H1 (cell line): Measurements from ENCODE around the gene PROSER3. TPM values are rescaled to one million over a fixed set of nuclear protein-coding genes. Genes with fewer than 3 reads are reported as not detected.

Experiments used
- CTCF ChIA-PET: fragments of 300-600 bp; sonication (Branson Sonifier 250); formaldehyde crosslinking; loops from one replicate; lab custom pipeline; 2021; ENCODE audit not compliant: partially characterized antibody; lab: Charles Lee
- POLR2A ChIA-PET: fragments of 300-600 bp; sonication (Branson Sonifier 250); formaldehyde crosslinking; loops from one replicate; lab custom pipeline; 2021; ENCODE audit warnings: inconsistent platforms; ENCODE audit not compliant: partially characterized antibody; lab: Charles Lee
- DNase-seq, 2 experiments: peaks; one replicate each; pipeline versions ENCODE4 v3.0.0 to v3.0.0-alpha.2; 2010 to 2022; ENCODE audit warnings: low spot score in 2 of 2, low read depth in 1 of 2, mixed read lengths in 1 of 2
- FAIRE-seq: peaks from 2 replicates; lab custom pipeline; 2011; peaks lifted over from hg19 to GRCh38; lab: Jason Lieb, UNC
- H2AFZ ChIP-seq: 2 replicates; pipeline ENCODE4 v1.8.1; 2012; ENCODE audit warnings: low read length, inconsistent platforms
- H2AK5ac ChIP-seq: 2 replicates; pipeline ENCODE4 v1.6.1; 2013; ENCODE audit warnings: low read depth, low read length
- H2BK120ac ChIP-seq: replicated peaks from 2 replicates; pipeline ENCODE3; 2013; ENCODE audit warnings: low read depth, low read length, inconsistent platforms
- H2BK12ac ChIP-seq: 2 replicates; pipeline ENCODE4 v1.6.1; 2013; ENCODE audit warnings: low read depth, low read length
- H2BK15ac ChIP-seq: 2 replicates; pipeline ENCODE4 v1.6.1; 2013; ENCODE audit warnings: low read length
- H2BK20ac ChIP-seq: 2 replicates; pipeline ENCODE4 v1.6.1; 2013; ENCODE audit warnings: low read length
- H2BK5ac ChIP-seq: 2 replicates; pipeline ENCODE4 v1.6.1; 2013; ENCODE audit warnings: low read depth, low read length
- H3K14ac ChIP-seq: 2 replicates; pipeline ENCODE4 v1.6.1; 2013; ENCODE audit warnings: inconsistent platforms; ENCODE audit not compliant: insufficient read length
- H3K18ac ChIP-seq: 2 replicates; pipeline ENCODE4 v1.6.1; 2013; ENCODE audit warnings: low read length; ENCODE audit errors: extremely low read depth
- H3K23ac ChIP-seq: 2 replicates; pipeline ENCODE4 v1.6.1; 2013; ENCODE audit warnings: inconsistent platforms; ENCODE audit not compliant: insufficient read length
- H3K23me2 ChIP-seq: 2 replicates; pipeline ENCODE4 v1.6.1; 2013; ENCODE audit warnings: low read depth, low read length
- H3K27ac ChIP-seq: 2 replicates; pipeline ENCODE4 v1.6.1; 2011; ENCODE audit warnings: low read depth, low read length, inconsistent platforms
- H3K27me3 ChIP-seq, 4 experiments: replicated peaks in 1 of 4; 1 replicate in 1 of 4; 2 replicates in 3 of 4; pipeline versions ENCODE4 v1.6.1 to v1.8.1; 2011 to 2013; ENCODE audit warnings: low read length in 3 of 4, mild to moderate bottlenecking in 3 of 4, inconsistent platforms in 2 of 4, mixed read lengths in 2 of 4, moderate library complexity in 1 of 4; ENCODE audit not compliant: control insufficient read depth in 3 of 4, insufficient read depth in 3 of 4; ENCODE audit errors: extremely low read depth in 1 of 4
- H3K36me3 ChIP-seq, 4 experiments: 2 replicates each; pipeline versions ENCODE4 v1.6.1 to v1.8.1; 2011 to 2013; ENCODE audit warnings: mild to moderate bottlenecking in 4 of 4, low read length in 3 of 4, moderate library complexity in 2 of 4, control low read depth in 1 of 4, inconsistent platforms in 1 of 4; ENCODE audit not compliant: insufficient read depth in 4 of 4, control insufficient read depth in 2 of 4
- H3K4ac ChIP-seq: replicated peaks from 2 replicates; pipeline ENCODE3; 2013; ENCODE audit warnings: low read length, low read depth, mixed read lengths, inconsistent platforms; ENCODE audit not compliant: insufficient read length
- H3K4me1 ChIP-seq, 4 experiments: replicated peaks in 1 of 4; 1 replicate in 1 of 4; 2 replicates in 3 of 4; pipeline versions ENCODE4 v1.6.1 to v1.8.1; 2011 to 2013; ENCODE audit warnings: low read length in 3 of 4, inconsistent platforms in 2 of 4, mixed read lengths in 1 of 4; ENCODE audit not compliant: insufficient read depth in 4 of 4, control insufficient read depth in 3 of 4
- H3K4me2 ChIP-seq, 2 experiments: 2 replicates each; pipeline versions ENCODE4 v1.6.1 to v1.8.1; 2011 to 2013; ENCODE audit warnings: low read depth in 2 of 2, low read length in 2 of 2, control low read depth in 1 of 2, inconsistent platforms in 1 of 2, mild to moderate bottlenecking in 1 of 2; ENCODE audit not compliant: insufficient read depth in 1 of 2
- H3K4me3 ChIP-seq, 4 experiments: fragments of 200-600, 300-600 bp in 1 of 4; sonication (generic), shearing (Covaris generic), sonication (Bioruptor Twin) in 1 of 4; 2 replicates each; pipeline versions ENCODE4 v1.5.1 to v1.8.1; 2011 to 2016; ENCODE audit warnings: low read length in 4 of 4, low read depth in 3 of 4, control low read depth in 2 of 4, inconsistent platforms in 2 of 4, mild to moderate bottlenecking in 2 of 4, mixed read lengths in 1 of 4, moderate library complexity in 1 of 4; ENCODE audit not compliant: insufficient read depth in 2 of 4; ENCODE audit errors: extremely low read depth in 1 of 4
- H3K56ac ChIP-seq: replicated peaks from 2 replicates; pipeline ENCODE3; 2013; ENCODE audit warnings: low read depth, mild to moderate bottlenecking, mixed read lengths, low read length, inconsistent platforms; ENCODE audit not compliant: insufficient read length
- H3K79me1 ChIP-seq: 2 replicates; pipeline ENCODE4 v1.6.1; 2013; ENCODE audit warnings: low read depth, low read length, control low read depth
- H3K79me2 ChIP-seq, 2 experiments: 2 replicates each; pipeline versions ENCODE4 v1.6.1 to v1.8.1; 2012 to 2013; ENCODE audit warnings: low read length in 2 of 2, mild to moderate bottlenecking in 2 of 2, inconsistent platforms in 1 of 2; ENCODE audit not compliant: insufficient read depth in 2 of 2, control insufficient read depth in 1 of 2
- H3K9ac ChIP-seq, 4 experiments: replicated peaks in 1 of 4; 1 replicate in 1 of 4; 2 replicates in 3 of 4; pipeline versions ENCODE4 v1.6.1 to v1.8.1; 2011 to 2013; ENCODE audit warnings: low read depth in 3 of 4, low read length in 3 of 4, control low read depth in 2 of 4, mild to moderate bottlenecking in 2 of 4, moderate library complexity in 2 of 4, inconsistent platforms in 1 of 4; ENCODE audit errors: extremely low read depth in 1 of 4
- H3K9me3 ChIP-seq, 2 experiments: 2 replicates each; pipeline versions ENCODE4 v1.6.1 to v1.8.1; 2012 to 2013; ENCODE audit warnings: mild to moderate bottlenecking in 2 of 2, moderate library complexity in 2 of 2, control low read depth in 1 of 2, inconsistent platforms in 1 of 2, low read depth in 1 of 2, low read length in 1 of 2, mixed read lengths in 1 of 2; ENCODE audit not compliant: insufficient read depth in 2 of 2
- H4K20me1 ChIP-seq, 2 experiments: replicated peaks in 1 of 2; 2 replicates each; pipeline versions ENCODE3 to v1.8.1; 2011 to 2013; ENCODE audit warnings: inconsistent platforms in 2 of 2, low read length in 2 of 2, mild to moderate bottlenecking in 1 of 2; ENCODE audit not compliant: insufficient read depth in 2 of 2, control insufficient read depth in 1 of 2
- H4K5ac ChIP-seq: 2 replicates; pipeline ENCODE4 v1.6.1; 2013; ENCODE audit warnings: low read length, low read depth, mixed read lengths, inconsistent platforms; ENCODE audit not compliant: insufficient read length
- H4K8ac ChIP-seq: 2 replicates; pipeline ENCODE4 v1.8.0; 2013; ENCODE audit warnings: mild to moderate bottlenecking, moderate library complexity, low read length, inconsistent platforms; ENCODE audit not compliant: insufficient read depth; ENCODE audit errors: extremely low read depth
- H4K91ac ChIP-seq: replicated peaks from 2 replicates; pipeline ENCODE3; 2013; ENCODE audit warnings: low read length, mixed read lengths, inconsistent platforms; ENCODE audit not compliant: insufficient read length
- CBX8 ChIP-seq: fragments of 300-800, 300-1000 bp; sonication (generic); IDR thresholded peaks from 2 replicates; pipeline ENCODE4 v1.7.1; 2016; ENCODE audit warnings: low read depth, low read length, borderline replicate concordance
- CHD1 ChIP-seq: IDR thresholded peaks from 2 replicates; pipeline ENCODE4 v1.6.1; 2012; ENCODE audit warnings: low read depth, low read length, improper control_type of control experiment
- HDAC2 ChIP-seq, 2 experiments: fragments of 300-600 bp in 1 of 2; sonication (generic) in 1 of 2; IDR thresholded peaks; 2 replicates each; pipeline ENCODE4 v1.6.1; 2011 to 2012; ENCODE audit warnings: low read depth in 2 of 2, low read length in 2 of 2, mild to moderate bottlenecking in 2 of 2, moderate library complexity in 2 of 2, borderline replicate concordance in 1 of 2, inconsistent platforms in 1 of 2
- JUN ChIP-seq: IDR thresholded peaks from 2 replicates; pipeline ENCODE4 v1.6.1; 2011; ENCODE audit warnings: low read depth, mild to moderate bottlenecking, improper control_type of control experiment, low read length
- JUND ChIP-seq: IDR thresholded peaks from 2 replicates; pipeline ENCODE4 v1.6.1; 2011; ENCODE audit warnings: mild to moderate bottlenecking, improper control_type of control experiment, low read length
- KDM1A ChIP-seq: fragments of 200-600, 300-600 bp; sonication (generic); IDR thresholded peaks from 2 replicates; pipeline ENCODE4 v1.7.1; 2016; ENCODE audit warnings: mild to moderate bottlenecking, low read length, borderline replicate concordance
- POLR2A ChIP-seq, 2 experiments: IDR thresholded peaks; 1 replicate in 1 of 2; 2 replicates in 1 of 2; pipeline ENCODE4 v1.6.1; 2011; ENCODE audit warnings: low read depth in 2 of 2, low read length in 2 of 2, mild to moderate bottlenecking in 2 of 2; ENCODE audit errors: control extremely low read depth in 1 of 2
- RFX5 ChIP-seq: IDR thresholded peaks from 2 replicates; pipeline ENCODE4 v1.6.1; 2011; ENCODE audit warnings: low read depth, low read length, improper control_type of control experiment, borderline replicate concordance
- RNF2 ChIP-seq: fragments of 200-900, 300-1000 bp; sonication (generic); IDR thresholded peaks from 2 replicates; pipeline ENCODE4 v1.7.1; 2016; ENCODE audit warnings: borderline replicate concordance, low read depth, mild to moderate bottlenecking, antibody characterized with exemption, low read length; ENCODE audit not compliant: poor library complexity, severe bottlenecking; ENCODE audit errors: missing control alignments
- SIRT6 ChIP-seq: IDR thresholded peaks from one replicate; pipeline ENCODE4 v1.7.1; 2012; ENCODE audit warnings: low read length, inconsistent platforms
- SIX5 ChIP-seq: IDR thresholded peaks from 2 replicates; pipeline ENCODE4 v1.6.1; 2011; ENCODE audit warnings: mild to moderate bottlenecking, low read depth, low read length
- TEAD4 ChIP-seq: IDR thresholded peaks from 2 replicates; pipeline ENCODE4 v1.6.1; 2012; ENCODE audit warnings: low read depth, low read length, inconsistent platforms, mixed read lengths
- WGBS, 2 experiments: shearing (Covaris generic) in 1 of 2; methylation state at CpG; one replicate each; pipeline versions ENCODE4 v1.1.6 to v1.1.7; 2013 to 2015; ENCODE audit warnings: low lambda C conversion rate in 2 of 2, mixed read lengths in 2 of 2, inconsistent platforms in 1 of 2, low coverage in 1 of 2, missing lambda C conversion rate in 1 of 2; ENCODE audit not compliant: insufficient replicate concordance in 2 of 2, insufficient coverage in 1 of 2, insufficient read length in 1 of 2; ENCODE audit errors: extremely low coverage in 1 of 2, missing lambda C conversion rate in 1 of 2; 5-methylcytosine and 5-hydroxymethylcytosine counted together
- polyA plus RNA-seq, 7 experiments: library from polyadenylated mRNA; depleted of rRNA in 3 of 7; stranded (reverse) in 5 of 7; unstranded in 2 of 7; fragments of >200 nt in 5 of 7; fragments of 200-250 nt in 2 of 7; gene quantifications; 1 replicate in 5 of 7; 2 replicates in 1 of 7; 4 replicates in 1 of 7; pipeline versions ENCODE4 v1.2.1 to v1.2.3, GENCODE V29; 2011 to 2013; ENCODE audit warnings: missing spikeins in 2 of 7, mixed read lengths in 2 of 7
- total RNA-seq: library from RNA; stranded (reverse); fragmentation: NEBNext Ultra II Directional; extraction: Animal tissue kit (Norgen Biotek cat#: 25700); gene quantifications from 2 replicates; pipeline ENCODE4 v1.2.1, GENCODE V29; 2021

The PROSER3 gene
- total and polyA plus RNA-seq, 2 of the 8 experiments (the other 6 are each of a cell fraction or from before 2014, with no cell fraction given), result 17.8 to 28.9 TPM

GRCh38 chr19:35786299-35787160 is 28.6 kb downstream of the PROSER3 start:
- FAIRE-seq, result no peak
- Histone ChIP-seq H3K23me2 (peaks cover 11% of the 10 kb centered on the region), H3K4me2 (no peak overlapping the region; a peak in 1 of 4 replicates), H3K56ac (no peak overlapping the region), H3K23ac (no peak overlapping the region), H3K79me2 (no peaks in the 10 kb centered on the region), H3K4me1 (peaks cover 0 to 11% (median 6%) of the 10 kb centered on the region in 4 experiments; a peak in 6 of 7 replicates), H3K79me1 (no peaks in the 10 kb centered on the region), H2BK5ac (no peak overlapping the region), H3K4ac (no peak overlapping the region), H3K18ac (no peak overlapping the region), H2BK12ac (no peak overlapping the region), H4K5ac (no peak overlapping the region), H3K27ac (no peak overlapping the region), H4K20me1 (peaks cover 3 to 14% of the 10 kb centered on the region in 2 experiments), H3K9me3 (no peaks in the 10 kb centered on the region), H2AFZ (no peak overlapping the region), H2BK120ac (no peak overlapping the region), H3K9ac (no peak overlapping the region), H3K14ac (no peak overlapping the region), H2BK15ac (no peak overlapping the region), H3K4me3 (no peak overlapping the region), H2BK20ac (no peak overlapping the region), H2AK5ac (0 out of 2 replicates have a peak overlapping the region, but pooled peaks have one; percentile 53), H3K36me3 (no peaks in the 10 kb centered on the region), H4K8ac (no peak overlapping the region), H3K27me3 (no peaks in the 10 kb centered on the region; a peak in 1 of 7 replicates), H4K91ac (no peak overlapping the region)
- CTCF ChIA-PET, result interaction anchor here (0.7 to 3.8 kb wide), 7 partner anchors 9 to 124 kb away, joined by 3 to 13 read pairs (median 3); no protein-coding TSS in a partner anchor
- POLR2A ChIA-PET, result interaction anchor here (0.6 kb wide), 1 partner anchor 41 kb away, joined by 3 read pairs; the partner anchor contains the start of genes PSENEN and U2AF1L4
- no peak for DNase-seq
- WGBS, 2 experiments, result 89% methylated on average over 25 of the region's 31 CpGs; no CpG with 5 or more reads in 1 of the 2 experiments
- TF ChIP-seq SIX5 (no peak), JUND (no peak), RNF2 (no peak), JUN (no peak), CHD1 (no peak), TEAD4 (no peak), SIRT6 (no peak), POLR2A (IDR thresholded peaks at IDR 0.05; ENCODE audit: control extremely low read depth in 1 of 2, low read depth in 2 of 2, low read length in 2 of 2) (no peak), CBX8 (no peak), RFX5 (no peak), KDM1A (no peak), HDAC2 (IDR thresholded peaks at IDR 0.05; ENCODE audit: borderline replicate concordance in 1 of 2, low read depth in 2 of 2, low read length in 2 of 2) (no peak)
